ENCODE data around the gene ERN1. TPM values are rescaled to one million over a fixed set of nuclear protein-coding genes. Genes with fewer than 3 reads are reported as not detected.

Gene ERN1
- polyA plus RNA-seq, 1 donor from 2014 or later, result 2.3 TPM

GRCh38 chr17:64084086-64084939, 45.6 kb downstream of the ERN1 start:
- H3K9me2 ChIP-seq (ENCODE audit: insufficient read depth, low read length), result no peaks in the 10 kb centered on the region
- no peaks in the 10 kb centered on the region for H3F3A ChIP-seq (ENCODE audit: insufficient read depth, low read length, poor library complexity, severe bottlenecking)
- TF ChIP-seq CTCF (IDR thresholded peaks at IDR 0.05; ENCODE audit: poor library complexity, severe bottlenecking), result no peak
- TF ChIP-seq REST (IDR thresholded peaks at IDR 0.05; ENCODE audit: borderline replicate concordance), result no peak
- TF ChIP-seq MXI1 (conservative IDR thresholded peaks at IDR 0.05; ENCODE audit: poor library complexity, severe bottlenecking), result no peak
- TF ChIP-seq SMC3 (conservative IDR thresholded peaks at IDR 0.05; ENCODE audit: poor library complexity), result no peak
- TF ChIP-seq TAF1 (IDR thresholded peaks at IDR 0.05; ENCODE audit: low read depth), result no peak
- TF ChIP-seq POLR2AphosphoS5 (IDR thresholded peaks at IDR 0.05), result no peak
- no peak for TF ChIP-seq EP300 (conservative IDR thresholded peaks at IDR 0.05; ENCODE audit: poor library complexity, severe bottlenecking)
- TF ChIP-seq EZH2 (IDR thresholded peaks at IDR 0.05; ENCODE audit: borderline replicate concordance, insufficient read depth, low read length, poor library complexity, severe bottlenecking), result no peak
- TF ChIP-seq RAD21 (conservative IDR thresholded peaks at IDR 0.05), result no peak
- no peaks in the 10 kb centered on the region for H4K20me1 ChIP-seq (ENCODE audit: insufficient read depth)
- H3K9ac ChIP-seq (ENCODE audit: low read length), result no peak overlapping the region
- H3K27me3 ChIP-seq (ENCODE audit: insufficient read depth, low read depth, low read length), result no peaks in the 10 kb centered on the region
- no peak overlapping the region for H3K27ac ChIP-seq (ENCODE audit: low read length)
- H3K9me3 ChIP-seq (ENCODE audit: low read length), result no peaks in the 10 kb centered on the region
- no peak overlapping the region for H3K4me2 ChIP-seq (ENCODE audit: low read length)
- no peak overlapping the region for H2AFZ ChIP-seq (ENCODE audit: low read depth, low read length)
- H3K79me2 ChIP-seq (replicated peaks; ENCODE audit: insufficient read depth, low read length), result no peaks in the 10 kb centered on the region
- no peaks in the 10 kb centered on the region for H3K36me3 ChIP-seq (ENCODE audit: insufficient read depth, low read length)
- H3K4me3 ChIP-seq (ENCODE audit: low read length), result no peak overlapping the region

GRCh38 chr17:64083563-64084085, 46.3 kb downstream of the ERN1 start:
- Histone ChIP-seq H3K4me2 (ENCODE audit: low read length) (no peak overlapping the region), H3F3A (ENCODE audit: insufficient read depth, low read length, poor library complexity, severe bottlenecking) (no peaks in the 10 kb centered on the region), H3K27me3 (ENCODE audit: insufficient read depth, low read depth, low read length) (no peaks in the 10 kb centered on the region), H3K9me3 (ENCODE audit: low read length) (no peaks in the 10 kb centered on the region), H3K9ac (ENCODE audit: low read length) (no peak overlapping the region), H3K9me2 (ENCODE audit: insufficient read depth, low read length) (no peaks in the 10 kb centered on the region), H3K36me3 (ENCODE audit: insufficient read depth, low read length) (no peaks in the 10 kb centered on the region), H4K20me1 (ENCODE audit: insufficient read depth) (no peaks in the 10 kb centered on the region), H2AFZ (ENCODE audit: low read depth, low read length) (no peak overlapping the region), H3K4me3 (ENCODE audit: low read length) (no peak overlapping the region), H3K27ac (ENCODE audit: low read length) (no peak overlapping the region), H3K79me2 (replicated peaks; ENCODE audit: insufficient read depth, low read length) (no peaks in the 10 kb centered on the region)
- TF ChIP-seq REST (IDR thresholded peaks at IDR 0.05; ENCODE audit: borderline replicate concordance) (no peak), SMC3 (conservative IDR thresholded peaks at IDR 0.05; ENCODE audit: poor library complexity) (no peak), TAF1 (IDR thresholded peaks at IDR 0.05; ENCODE audit: low read depth) (no peak), RAD21 (conservative IDR thresholded peaks at IDR 0.05) (no peak), MXI1 (conservative IDR thresholded peaks at IDR 0.05; ENCODE audit: poor library complexity, severe bottlenecking) (no peak), POLR2AphosphoS5 (IDR thresholded peaks at IDR 0.05) (no peak), EP300 (conservative IDR thresholded peaks at IDR 0.05; ENCODE audit: poor library complexity, severe bottlenecking) (no peak), EZH2 (IDR thresholded peaks at IDR 0.05; ENCODE audit: borderline replicate concordance, insufficient read depth, low read length, poor library complexity, severe bottlenecking) (no peak), CTCF (IDR thresholded peaks at IDR 0.05; ENCODE audit: poor library complexity, severe bottlenecking) (no peak)

All from neural cell (in vitro differentiated cells).